IMR-90 (cell line): Measurements from ENCODE around the gene CYP3A4. TPM values are rescaled to one million over a fixed set of nuclear protein-coding genes. Genes with fewer than 3 reads are reported as not detected.

Experiments
- ATAC-seq: fragments of 200-7000 bp; cut with Tn5 transposase; 2 replicates; pipeline ENCODE4 v1.9.1; 2020; ENCODE audit warnings: low read depth, mild to moderate bottlenecking, moderate library complexity
- BruUV-seq: library from RNA; stranded (reverse); fragments of 400-500 nt; replicated peaks from 2 replicates; lab custom pipeline; 2021; lab: Mats Ljungman, UMichigan
- CTCF ChIA-PET: fragments of 300-600 bp; formaldehyde crosslinking; extraction: SDS; loops from one replicate; lab custom pipeline; 2021; ENCODE audit warnings: antibody characterized with exemption; lab: Yijun Ruan, JAX
- POLR2A ChIA-PET: fragments of 300-600 bp; sonication (Branson Sonifier 250); formaldehyde crosslinking; loops from one replicate; lab custom pipeline; 2022; ENCODE audit warnings: antibody characterized with exemption; ENCODE audit not compliant: unreplicated experiment; lab: Charles Lee
- DNase-seq: peaks from one replicate; pipeline ENCODE4 v3.0.0; 2013
- H2AFZ ChIP-seq: replicated peaks from 2 replicates; pipeline ENCODE3; 2013; ENCODE audit warnings: low read length, mild to moderate bottlenecking; ENCODE audit not compliant: poor library complexity
- H2AK5ac ChIP-seq: 2 replicates; pipeline ENCODE4 v1.6.1; 2013; ENCODE audit warnings: low read depth, low read length, inconsistent platforms
- H2AK9ac ChIP-seq: replicated peaks from 2 replicates; pipeline ENCODE3; 2013; ENCODE audit warnings: mild to moderate bottlenecking, low read depth, low read length, moderate library complexity; ENCODE audit not compliant: poor library complexity
- H2BK120ac ChIP-seq: 2 replicates; pipeline ENCODE4 v1.6.1; 2013; ENCODE audit warnings: low read depth, low read length, inconsistent platforms
- H2BK15ac ChIP-seq: 3 replicates; pipeline ENCODE4 v1.6.1; 2013; ENCODE audit warnings: low read depth, low read length, inconsistent platforms
- H2BK20ac ChIP-seq: 2 replicates; pipeline ENCODE4 v1.6.1; 2013; ENCODE audit warnings: low read depth, mild to moderate bottlenecking, inconsistent platforms, low read length, moderate library complexity
- H2BK5ac ChIP-seq: 2 replicates; pipeline ENCODE4 v1.6.1; 2013; ENCODE audit warnings: mild to moderate bottlenecking, low read depth, low read length, inconsistent platforms; ENCODE audit not compliant: poor library complexity, severe bottlenecking
- H3K14ac ChIP-seq: replicated peaks from 2 replicates; pipeline ENCODE4 v1.6.1; 2013; ENCODE audit warnings: low read depth, low read length, inconsistent platforms
- H3K18ac ChIP-seq: 2 replicates; pipeline ENCODE4 v1.6.1; 2013; ENCODE audit warnings: low read depth, low read length, control low read depth
- H3K23ac ChIP-seq: 2 replicates; pipeline ENCODE4 v1.6.1; 2013; ENCODE audit warnings: low read depth, low read length, inconsistent platforms
- H3K27ac ChIP-seq: 2 replicates; pipeline ENCODE4 v1.5.1; 2013; ENCODE audit warnings: mild to moderate bottlenecking, control low read depth, low read length; ENCODE audit not compliant: insufficient read depth
- H3K27me3 ChIP-seq: 2 replicates; pipeline ENCODE4 v1.6.1; 2013; ENCODE audit warnings: low read length; ENCODE audit not compliant: control insufficient read depth, insufficient read depth
- H3K36me3 ChIP-seq: 2 replicates; pipeline ENCODE4 v1.6.1; 2013; ENCODE audit warnings: low read length, mixed read lengths; ENCODE audit not compliant: control insufficient read depth, insufficient read depth
- H3K4ac ChIP-seq: 2 replicates; pipeline ENCODE4 v1.6.1; 2013; ENCODE audit warnings: low read depth, low read length, inconsistent platforms
- H3K4me1 ChIP-seq: 2 replicates; pipeline ENCODE4 v1.6.1; 2013; ENCODE audit warnings: low read length, mixed read lengths; ENCODE audit not compliant: control insufficient read depth, insufficient read depth
- H3K4me2 ChIP-seq: 2 replicates; pipeline ENCODE4 v1.6.1; 2013; ENCODE audit warnings: low read depth, mild to moderate bottlenecking, control low read depth, low read length, moderate library complexity
- H3K4me3 ChIP-seq: 2 replicates; pipeline ENCODE4 v1.5.1; 2013; ENCODE audit warnings: low read depth, mild to moderate bottlenecking, control low read depth, low read length, moderate library complexity; ENCODE audit not compliant: insufficient read depth
- H3K56ac ChIP-seq: 2 replicates; pipeline ENCODE4 v1.6.1; 2013; ENCODE audit warnings: low read length, inconsistent platforms; ENCODE audit not compliant: insufficient read depth; ENCODE audit errors: extremely low read depth
- H3K79me1 ChIP-seq, 2 experiments: 2 replicates each; pipeline ENCODE4 v1.6.1; 2013; ENCODE audit warnings: low read length in 2 of 2, inconsistent platforms in 1 of 2, low read depth in 1 of 2
- H3K9ac ChIP-seq: 2 replicates; pipeline ENCODE4 v1.6.1; 2013; ENCODE audit warnings: low read depth, low read length, control low read depth
- H3K9me1 ChIP-seq: 2 replicates; pipeline ENCODE4 v1.6.1; 2013; ENCODE audit warnings: low read length, inconsistent platforms; ENCODE audit not compliant: insufficient read depth
- H3K9me3 ChIP-seq: 2 replicates; pipeline ENCODE4 v1.6.1; 2013; ENCODE audit warnings: low read length; ENCODE audit not compliant: control insufficient read depth, insufficient read depth
- H4K20me1 ChIP-seq: 2 replicates; pipeline ENCODE4 v1.6.1; 2013; ENCODE audit warnings: low read length, inconsistent platforms; ENCODE audit not compliant: insufficient read depth
- H4K5ac ChIP-seq: 2 replicates; pipeline ENCODE4 v1.6.1; 2013; ENCODE audit warnings: mild to moderate bottlenecking, low read depth, low read length, control low read depth
- H4K8ac ChIP-seq, 2 experiments: 2 replicates each; pipeline ENCODE4 v1.6.1; 2013; ENCODE audit warnings: low read depth in 2 of 2, low read length in 2 of 2, control low read depth in 1 of 2, inconsistent platforms in 1 of 2
- H4K91ac ChIP-seq: 2 replicates; pipeline ENCODE4 v1.6.1; 2013; ENCODE audit warnings: low read depth, low read length, inconsistent platforms; ENCODE audit not compliant: insufficient read depth
- CHD1 ChIP-seq: IDR thresholded peaks from 2 replicates; pipeline ENCODE4 v1.6.1; 2012; ENCODE audit warnings: low read depth, low read length, improper control_type of control experiment
- CTCF ChIP-seq: conservative IDR thresholded peaks from 2 replicates; pipeline ENCODE4 v1.5.1; 2012; ENCODE audit warnings: mild to moderate bottlenecking, low read depth, low read length, improper control_type of control experiment
- ELK1 ChIP-seq: fragments of 150-350 bp; IDR thresholded peaks from 2 replicates; pipeline ENCODE4 v1.6.1; 2016; ENCODE audit warnings: low read depth, mild to moderate bottlenecking, low read length, moderate library complexity, borderline replicate concordance
- MAFK ChIP-seq: IDR thresholded peaks from 2 replicates; pipeline ENCODE4 v1.6.1; 2012; ENCODE audit warnings: low read depth, low read length, improper control_type of control experiment
- MAZ ChIP-seq: IDR thresholded peaks from 2 replicates; pipeline ENCODE4 v1.6.1; 2012; ENCODE audit warnings: low read depth, mild to moderate bottlenecking, low read length, improper control_type of control experiment, moderate library complexity, borderline replicate concordance
- MXI1 ChIP-seq: IDR thresholded peaks from 2 replicates; pipeline ENCODE4 v1.6.1; 2012; ENCODE audit warnings: low read depth, mild to moderate bottlenecking, low read length, moderate library complexity, borderline replicate concordance
- NFE2L2 ChIP-seq: fragments of 150-350 bp; IDR thresholded peaks from 2 replicates; pipeline ENCODE4 v1.6.1; 2016; ENCODE audit warnings: low read depth, mild to moderate bottlenecking, low read length
- POLR2A ChIP-seq: IDR thresholded peaks from 2 replicates; pipeline ENCODE4 v1.6.1; 2012; ENCODE audit warnings: mild to moderate bottlenecking, low read depth, low read length
- RAD21 ChIP-seq: IDR thresholded peaks from 2 replicates; pipeline ENCODE4 v1.6.1; 2012; ENCODE audit warnings: low read length, improper control_type of control experiment
- RFX5 ChIP-seq: IDR thresholded peaks from 2 replicates; pipeline ENCODE4 v1.8.0; 2012; ENCODE audit warnings: low read depth, mild to moderate bottlenecking, low read length, moderate library complexity
- SMC3 ChIP-seq: fragments of 150-350 bp; IDR thresholded peaks from 2 replicates; pipeline ENCODE4 v1.6.1; 2016; ENCODE audit warnings: low read depth, mild to moderate bottlenecking, antibody characterized with exemption, low read length, moderate library complexity
- USF2 ChIP-seq: fragments of 150-350 bp; IDR thresholded peaks from 2 replicates; pipeline ENCODE4 v1.6.1; 2017; ENCODE audit warnings: mild to moderate bottlenecking, antibody characterized with exemption, low read length, low read depth
- WGBS, 2 experiments: methylation state at CpG; one replicate each; pipeline versions ENCODE4 v1.1.5 to v1.1.7; 2013; ENCODE audit warnings: missing lambda C conversion rate in 2 of 2; ENCODE audit not compliant: insufficient read length in 1 of 2; ENCODE audit errors: extremely low coverage in 2 of 2; 5-methylcytosine and 5-hydroxymethylcytosine counted together
- dilution Hi-C: fragments of 300-500 bp; cut with HindIII; formaldehyde crosslinking; loops from one replicate; pipeline ENCODE4 v1.14.3; 2018; ENCODE audit warnings: low sequenced_read_pairs; ENCODE audit not compliant: unreplicated experiment
- in situ Hi-C: fragments of 300-500 bp; cut with MboI; formaldehyde crosslinking; loops from 3 replicates; pipeline ENCODE4 v1.14.3; 2019; ENCODE audit warnings: low sequenced_read_pairs, inconsistent platforms, mixed read lengths
- intact Hi-C: fragments of 100-400 bp; cut with micrococcal nuclease; formaldehyde crosslinking; loops from 2 replicates; pipeline ENCODE4 v1.10.0; 2022
- polyA plus RNA-seq, 3 experiments: library from polyadenylated mRNA; depleted of rRNA; stranded (reverse); fragments of >200 nt; gene quantifications; 2 replicates each; pipeline ENCODE4 v1.2.3, GENCODE V29; 2012; ENCODE audit warnings: low replicate concordance in 1 of 3
- total RNA-seq: library from RNA; depleted of rRNA; stranded (reverse); fragments of >200 nt; gene quantifications from 2 replicates; pipeline ENCODE4 v1.2.3, GENCODE V29; 2012

CYP3A4 gene
- total and polyA plus RNA-seq, 2 of the 4 experiments (the other 2 are of a cell fraction) = not detected

GRCh38 chr7:99720800-99721595 is 63.0 kb downstream of the CYP3A4 start:
- Histone ChIP-seq H3K36me3 (no peaks in the 10 kb centered on the region), H3K4me1 (no peaks in the 10 kb centered on the region), H3K9ac (no peak overlapping the region), H3K4me3 (no peak overlapping the region), H2BK20ac (no peak overlapping the region), H3K4me2 (no peak overlapping the region), H3K56ac (no peak overlapping the region), H3K4ac (no peak overlapping the region), H3K27ac (no peak overlapping the region), H3K9me3 (no peaks in the 10 kb centered on the region), H2AFZ (no peak overlapping the region), H2BK120ac (no peak overlapping the region), H2BK5ac (no peak overlapping the region), H4K8ac (no peak overlapping the region), H3K23ac (no peak overlapping the region), H3K18ac (no peak overlapping the region), H3K27me3 (peaks cover 2% of the 10 kb centered on the region), H3K9me1 (no peaks in the 10 kb centered on the region), H4K20me1 (no peaks in the 10 kb centered on the region), H4K5ac (no peak overlapping the region), H2AK9ac (no peak overlapping the region), H2AK5ac (no peak overlapping the region), H4K91ac (no peak overlapping the region), H3K14ac (no peak overlapping the region), H2BK15ac (no peak overlapping the region), H3K79me1 (no peaks in the 10 kb centered on the region)
- WGBS, 2 experiments = 11% methylated on average over 3 of the region's 5 CpGs; no CpG with 5 or more reads in 1 of the 2 experiments
- TF ChIP-seq POLR2A (no peak), MAFK (no peak), CHD1 (no peak), RFX5 (no peak), ELK1 (no peak), MXI1 (no peak), USF2 (no peak), NFE2L2 (no peak), CTCF (no peak), RAD21 (no peak), SMC3 (no peak), MAZ (no peak)
- no TSS peak for BruUV-seq
- ChIA-PET POLR2A (no interaction called here), CTCF (no interaction called here)
- intact Hi-C loops = no loop called here
- in situ Hi-C loops = no loop called here
- ATAC-seq = no peak
- DNase-seq = no peak
- dilution Hi-C loops = no loop called here
